SK-N-MC (cell line): Measurements from ENCODE around the gene ACSL6.

Source experiments
- EZH2 ChIP-seq: fragments of 200-600 bp; sonication (generic); IDR thresholded peaks from one replicate; pipeline ENCODE4 v1.6.1; 2017; ENCODE audit warnings: antibody characterized with exemption
- POLR2AphosphoS5 ChIP-seq: IDR thresholded peaks from 2 replicates; pipeline ENCODE4 v1.6.1; 2012; ENCODE audit warnings: mild to moderate bottlenecking, low read depth, low read length, borderline replicate concordance

GRCh38 chr5:132010645-132010988 lies 841 bp downstream of the ACSL6 start:
- TF ChIP-seq EZH2 (no peak), POLR2AphosphoS5 (no peak)
